Measurements from ENCODE around the gene PRKCZ.

The PRKCZ gene

GRCh38 chr1:2154022-2154421 lies 103.8 kb downstream of the PRKCZ start:
- TF ChIP-seq POLR2AphosphoS5 (IDR thresholded peaks at IDR 0.05; ENCODE audit: low read depth, low read length) (no peak), SIN3A (IDR thresholded peaks at IDR 0.05; ENCODE audit: borderline replicate concordance, insufficient read depth, low read length) (no peak), TAF1 (IDR thresholded peaks at IDR 0.05; ENCODE audit: borderline replicate concordance, insufficient read depth, low read length) (no peak), FOXP2 (optimal IDR thresholded peaks at IDR 0.05; ENCODE audit: borderline replicate concordance, extremely low read depth, extremely low read length, insufficient read depth) (no peak)
- TF ChIP-seq, protein P1, sequence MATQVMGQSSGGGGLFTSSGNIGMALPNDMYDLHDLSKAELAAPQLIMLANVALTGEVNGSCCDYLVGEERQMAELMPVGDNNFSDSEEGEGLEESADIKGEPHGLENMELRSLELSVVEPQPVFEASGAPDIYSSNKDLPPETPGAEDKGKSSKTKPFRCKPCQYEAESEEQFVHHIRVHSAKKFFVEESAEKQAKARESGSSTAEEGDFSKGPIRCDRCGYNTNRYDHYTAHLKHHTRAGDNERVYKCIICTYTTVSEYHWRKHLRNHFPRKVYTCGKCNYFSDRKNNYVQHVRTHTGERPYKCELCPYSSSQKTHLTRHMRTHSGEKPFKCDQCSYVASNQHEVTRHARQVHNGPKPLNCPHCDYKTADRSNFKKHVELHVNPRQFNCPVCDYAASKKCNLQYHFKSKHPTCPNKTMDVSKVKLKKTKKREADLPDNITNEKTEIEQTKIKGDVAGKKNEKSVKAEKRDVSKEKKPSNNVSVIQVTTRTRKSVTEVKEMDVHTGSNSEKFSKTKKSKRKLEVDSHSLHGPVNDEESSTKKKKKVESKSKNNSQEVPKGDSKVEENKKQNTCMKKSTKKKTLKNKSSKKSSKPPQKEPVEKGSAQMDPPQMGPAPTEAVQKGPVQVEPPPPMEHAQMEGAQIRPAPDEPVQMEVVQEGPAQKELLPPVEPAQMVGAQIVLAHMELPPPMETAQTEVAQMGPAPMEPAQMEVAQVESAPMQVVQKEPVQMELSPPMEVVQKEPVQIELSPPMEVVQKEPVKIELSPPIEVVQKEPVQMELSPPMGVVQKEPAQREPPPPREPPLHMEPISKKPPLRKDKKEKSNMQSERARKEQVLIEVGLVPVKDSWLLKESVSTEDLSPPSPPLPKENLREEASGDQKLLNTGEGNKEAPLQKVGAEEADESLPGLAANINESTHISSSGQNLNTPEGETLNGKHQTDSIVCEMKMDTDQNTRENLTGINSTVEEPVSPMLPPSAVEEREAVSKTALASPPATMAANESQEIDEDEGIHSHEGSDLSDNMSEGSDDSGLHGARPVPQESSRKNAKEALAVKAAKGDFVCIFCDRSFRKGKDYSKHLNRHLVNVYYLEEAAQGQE (IDR thresholded peaks at IDR 0.05; ENCODE audit: insufficient read depth in 1 of 2, low read depth in 2 of 2, low read length in 2 of 2): no peak

DNA sequence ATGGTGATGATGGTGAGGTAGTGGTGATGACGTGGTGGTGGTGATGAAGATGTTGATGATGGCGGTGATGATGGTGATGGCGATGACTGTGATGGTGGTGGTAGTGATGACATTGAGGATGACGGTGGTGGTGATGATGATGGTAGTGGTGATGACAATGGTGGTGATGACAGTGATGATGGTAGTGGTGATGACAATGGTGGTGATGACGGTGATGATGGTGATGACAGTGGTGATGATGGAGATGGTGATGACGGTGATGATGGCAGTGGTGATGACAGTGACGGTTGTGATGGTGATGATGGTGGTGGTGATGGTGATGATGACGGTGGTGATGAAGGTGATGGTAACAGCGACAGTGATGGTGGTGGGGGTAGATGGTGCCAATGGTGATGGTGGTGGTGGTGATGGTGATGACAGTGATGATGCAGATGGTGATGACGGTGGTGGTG lies 105.0 kb downstream of the PRKCZ start:
- TF ChIP-seq SIN3A (IDR thresholded peaks at IDR 0.05; ENCODE audit: borderline replicate concordance, insufficient read depth, low read length) (no peak), FOXP2 (optimal IDR thresholded peaks at IDR 0.05; ENCODE audit: borderline replicate concordance, extremely low read depth, extremely low read length, insufficient read depth) (no peak), POLR2AphosphoS5 (IDR thresholded peaks at IDR 0.05; ENCODE audit: low read depth, low read length) (no peak), TAF1 (IDR thresholded peaks at IDR 0.05; ENCODE audit: borderline replicate concordance, insufficient read depth, low read length) (no peak)
- TF ChIP-seq, protein P1 (IDR thresholded peaks at IDR 0.05; ENCODE audit: insufficient read depth in 1 of 2, low read depth in 2 of 2, low read length in 2 of 2): no peak

DNA sequence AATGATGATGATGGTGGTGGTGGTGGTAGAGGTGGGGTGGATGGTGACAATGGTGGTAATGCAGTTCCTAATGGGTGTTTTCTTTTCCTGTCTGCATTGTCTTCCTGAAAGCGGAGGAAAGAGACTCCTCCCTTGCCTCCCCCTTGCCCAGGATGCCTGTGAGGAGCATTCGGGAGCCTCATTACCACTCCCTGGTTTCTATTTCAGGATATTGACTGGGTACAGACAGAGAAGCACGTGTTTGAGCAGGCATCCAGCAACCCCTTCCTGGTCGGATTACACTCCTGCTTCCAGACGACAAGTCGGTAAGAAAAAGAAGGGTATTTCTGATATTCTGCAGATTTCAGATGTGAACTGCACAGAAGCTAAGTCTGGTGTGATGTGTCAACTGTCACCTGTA lies 105.6 kb downstream of the PRKCZ start:
- TF ChIP-seq POLR2AphosphoS5 (IDR thresholded peaks at IDR 0.05; ENCODE audit: low read depth, low read length) (no peak), SIN3A (IDR thresholded peaks at IDR 0.05; ENCODE audit: borderline replicate concordance, insufficient read depth, low read length) (no peak), TAF1 (IDR thresholded peaks at IDR 0.05; ENCODE audit: borderline replicate concordance, insufficient read depth, low read length) (no peak), FOXP2 (optimal IDR thresholded peaks at IDR 0.05; ENCODE audit: borderline replicate concordance, extremely low read depth, extremely low read length, insufficient read depth) (no peak)
- TF ChIP-seq, protein P1 (IDR thresholded peaks at IDR 0.05; ENCODE audit: insufficient read depth in 1 of 2, low read depth in 2 of 2, low read length in 2 of 2): no peak

- no peak for TF ChIP-seq POLR2AphosphoS5 (IDR thresholded peaks at IDR 0.05; ENCODE audit: low read depth, low read length)
- TF ChIP-seq, protein P1 (IDR thresholded peaks at IDR 0.05; ENCODE audit: insufficient read depth in 1 of 2, low read depth in 2 of 2, low read length in 2 of 2): no peak
These were observed 106.7 kb downstream of the PRKCZ start for GRCh38 chr1:2156866-2157265.

DNA sequence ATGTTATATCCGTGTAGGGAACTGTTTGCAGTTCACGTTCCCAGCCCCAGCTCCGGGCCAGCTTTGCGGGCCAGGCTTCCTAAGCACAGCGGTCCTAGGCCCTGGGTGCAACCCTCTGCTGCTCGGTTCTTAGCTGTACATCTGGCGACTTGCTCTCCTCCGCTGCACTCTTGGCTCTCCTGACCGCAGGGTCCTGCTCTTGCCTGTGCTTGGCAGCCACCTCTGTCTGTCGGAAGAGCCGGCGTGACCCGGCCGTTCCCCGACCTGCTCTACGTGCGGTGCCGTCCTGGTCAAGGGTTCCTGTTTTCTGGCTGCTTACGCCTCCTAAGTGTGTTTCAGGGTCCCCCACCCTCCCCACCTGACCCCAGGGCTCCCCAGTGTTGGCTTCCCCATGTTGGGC lies 107.6 kb downstream of the PRKCZ start:
- TF ChIP-seq TAF1 (IDR thresholded peaks at IDR 0.05; ENCODE audit: borderline replicate concordance, insufficient read depth, low read length) (no peak), FOXP2 (optimal IDR thresholded peaks at IDR 0.05; ENCODE audit: borderline replicate concordance, extremely low read depth, extremely low read length, insufficient read depth) (no peak), POLR2AphosphoS5 (IDR thresholded peaks at IDR 0.05; ENCODE audit: low read depth, low read length) (no peak), SIN3A (IDR thresholded peaks at IDR 0.05; ENCODE audit: borderline replicate concordance, insufficient read depth, low read length) (no peak)
- TF ChIP-seq, protein P1 (IDR thresholded peaks at IDR 0.05; ENCODE audit: insufficient read depth in 1 of 2, low read depth in 2 of 2, low read length in 2 of 2): no peak

Measured in PFSK-1 (cell line).